ENCODE results near the gene LAMA3. TPM values are rescaled to one million over a fixed set of nuclear protein-coding genes. Genes with fewer than 3 reads are reported as not detected.
A peak's percentile ranks its signal among the peaks of the same experiment; 100 is the strongest.

Gene LAMA3
- total RNA-seq, 4 donors from 2014 or later, result 16.9 to 57.5 (median 48.3) TPM

- TF ChIP-seq CTCF (IDR thresholded peaks at IDR 0.05), result no peak
- ATAC-seq (ENCODE audit: low FRiP score) (no peak), DNase-seq (ENCODE audit: low spot score) (no peak)
These were observed 175.4 kb downstream of the LAMA3 start for GRCh38 chr18:23864624-23865023.

GRCh38 chr18:23867006-23867405 lies 177.8 kb downstream of the LAMA3 start:
- TF ChIP-seq CTCF (IDR thresholded peaks at IDR 0.05), result no peak
- no peak for ATAC-seq (ENCODE audit: low FRiP score)
- no peak for DNase-seq (ENCODE audit: low spot score)

- DNase-seq (ENCODE audit: low spot score) (no peak), ATAC-seq (ENCODE audit: low FRiP score) (no peak)
- TF ChIP-seq CTCF (IDR thresholded peaks at IDR 0.05), result no peak
These were observed 179.0 kb downstream of the LAMA3 start for GRCh38 chr18:23868136-23868785.

- TF ChIP-seq CTCF (IDR thresholded peaks at IDR 0.05), result no peak
- no peak for ATAC-seq (ENCODE audit: low FRiP score)
- no peak for DNase-seq (ENCODE audit: low spot score)
These were observed 181.6 kb downstream of the LAMA3 start for GRCh38 chr18:23870676-23871380.

GRCh38 chr18:23871410-23871809 lies 182.2 kb downstream of the LAMA3 start:
- no peak for DNase-seq (ENCODE audit: low spot score)
- TF ChIP-seq CTCF (IDR thresholded peaks at IDR 0.05), result no peak
- ATAC-seq (ENCODE audit: low FRiP score), result peak; percentile 41

- no peak for DNase-seq (ENCODE audit: low spot score)
- no peak for TF ChIP-seq CTCF (IDR thresholded peaks at IDR 0.05)
- no peak for ATAC-seq (ENCODE audit: low FRiP score)
These were observed 183.7 kb downstream of the LAMA3 start for GRCh38 chr18:23872701-23873550.

Data from omental fat pad (tissue), 4 donors.